Ramos (cell line): Measurements from ENCODE around the gene LDLRAD4.
"Not testable (repeated sequence)": the region's sequence is repeated elsewhere in the genome, so short reads cannot be mapped to it uniquely, and the experiment has no call there.

Source experiments
- in situ Hi-C: fragments of 300-500 bp; cut with MboI; formaldehyde crosslinking; loops from one replicate; pipeline ENCODE4 v1.14.3; 2022; ENCODE audit warnings: low sequenced_read_pairs; ENCODE audit not compliant: unreplicated experiment

The LDLRAD4 gene

DNA sequence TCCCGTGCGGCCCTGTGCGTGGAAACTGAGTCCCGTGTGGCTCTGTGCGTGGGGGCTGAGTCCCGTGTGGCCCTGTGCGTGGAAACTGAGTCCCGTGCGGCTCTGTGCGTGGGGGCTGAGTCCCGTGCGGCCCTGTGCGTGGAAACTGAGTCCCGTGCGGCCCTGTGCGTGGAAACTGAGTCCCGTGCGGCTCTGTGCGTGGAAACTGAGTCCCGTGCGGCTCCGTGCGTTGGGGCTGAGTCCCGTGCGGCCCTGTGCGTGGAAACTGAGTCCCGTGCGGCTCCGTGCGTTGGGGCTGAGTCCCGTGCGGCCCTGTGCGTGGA lies 43.8 kb downstream of the LDLRAD4 start:
- in situ Hi-C loops = not testable (repeated sequence)

GRCh38 chr18:13262839-13263691 lies 44.5 kb downstream of the LDLRAD4 start:
- in situ Hi-C loops = no loop called here

DNA sequence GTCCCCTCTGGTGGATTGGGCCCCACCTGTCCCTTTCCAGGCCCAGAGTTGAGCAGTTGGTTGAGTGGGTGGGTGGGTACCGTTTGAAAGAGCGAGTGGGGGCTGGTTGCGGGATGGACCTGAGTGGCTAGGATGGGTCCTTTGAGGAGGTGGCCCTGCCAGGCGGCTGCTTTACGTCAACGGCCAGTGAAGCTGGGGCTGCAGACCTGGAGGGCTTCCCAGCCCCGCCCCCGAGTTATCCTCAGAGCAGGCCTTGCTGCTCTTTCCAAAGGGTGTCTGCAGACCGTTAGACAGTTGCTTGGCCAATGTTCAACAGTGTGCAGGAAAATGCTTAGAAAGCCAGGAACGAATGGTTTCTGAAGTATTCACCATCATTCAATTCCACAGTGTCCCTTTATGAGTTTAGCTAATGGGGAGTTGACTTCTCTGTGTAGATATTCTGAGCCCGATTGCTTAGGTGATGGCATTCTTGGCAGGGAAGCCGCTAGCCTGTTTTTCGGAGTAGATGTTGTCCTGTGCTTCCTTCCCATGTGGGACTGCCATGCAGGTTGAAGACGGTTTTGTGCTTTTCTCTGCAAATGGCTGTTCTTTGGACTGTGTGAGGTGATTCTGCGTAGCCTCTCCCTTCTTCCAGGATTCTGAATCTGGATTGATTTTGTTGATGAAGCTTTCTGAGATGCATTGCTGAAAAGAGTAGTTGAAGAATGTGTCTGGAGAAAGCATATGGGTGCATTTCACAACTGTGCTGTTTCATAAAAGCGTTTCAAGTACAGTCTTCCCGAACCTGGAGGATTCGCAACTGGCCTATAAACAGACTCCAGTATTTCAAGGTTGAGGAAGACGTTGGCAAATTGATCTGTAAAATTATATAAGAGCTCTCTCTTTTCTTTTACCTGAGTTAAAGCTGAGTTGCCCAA lies 45.8 kb downstream of the LDLRAD4 start:
- in situ Hi-C loops = no loop called here

GRCh38 chr18:13265008-13265910 lies 46.7 kb downstream of the LDLRAD4 start:
- in situ Hi-C loops = no loop called here

GRCh38 chr18:13265911-13266217 lies 47.3 kb downstream of the LDLRAD4 start:
- in situ Hi-C loops = no loop called here

DNA sequence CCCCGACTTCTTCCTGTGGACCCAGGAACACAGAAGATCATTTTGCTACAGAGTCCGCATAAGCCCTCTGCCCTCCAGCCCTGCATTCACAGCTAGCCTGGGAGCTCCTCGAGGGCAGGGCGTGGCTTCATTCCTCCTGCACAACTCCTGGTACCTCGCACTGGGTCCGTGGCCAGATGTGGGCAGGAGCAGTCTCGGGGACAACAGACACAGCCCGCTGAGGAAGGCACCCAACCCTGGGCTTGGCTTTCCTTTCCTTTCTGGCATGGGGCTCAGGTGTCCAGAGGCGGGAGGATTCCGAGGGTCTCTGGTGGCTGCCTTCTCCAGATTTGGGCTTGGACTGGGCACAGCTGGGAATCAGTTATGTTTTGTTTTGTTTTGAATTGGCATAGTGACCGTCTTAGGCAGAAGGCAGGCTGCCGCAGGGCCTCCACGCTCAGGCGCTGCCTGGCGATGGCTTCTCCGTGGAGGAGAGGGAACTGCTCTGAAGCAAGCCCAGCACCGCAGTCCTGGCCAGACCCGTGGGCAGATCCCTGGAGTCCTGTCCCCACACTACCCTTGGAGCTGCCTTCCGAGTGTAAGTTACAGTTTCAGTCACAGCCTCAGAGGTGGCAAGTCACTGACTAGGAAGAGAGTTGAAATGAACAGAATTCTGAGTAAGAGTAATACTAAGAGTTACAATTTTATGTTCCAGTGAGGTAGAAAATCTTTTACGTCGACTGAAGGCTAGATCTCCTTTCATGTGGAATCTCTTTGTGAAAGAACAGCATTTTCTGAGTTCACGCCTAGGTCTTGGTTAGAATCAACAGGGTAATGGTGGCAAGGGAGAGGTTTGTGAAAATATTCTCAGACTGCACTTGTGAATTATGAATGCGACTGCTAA lies 47.9 kb downstream of the LDLRAD4 start:
- in situ Hi-C loops = no loop called here

DNA sequence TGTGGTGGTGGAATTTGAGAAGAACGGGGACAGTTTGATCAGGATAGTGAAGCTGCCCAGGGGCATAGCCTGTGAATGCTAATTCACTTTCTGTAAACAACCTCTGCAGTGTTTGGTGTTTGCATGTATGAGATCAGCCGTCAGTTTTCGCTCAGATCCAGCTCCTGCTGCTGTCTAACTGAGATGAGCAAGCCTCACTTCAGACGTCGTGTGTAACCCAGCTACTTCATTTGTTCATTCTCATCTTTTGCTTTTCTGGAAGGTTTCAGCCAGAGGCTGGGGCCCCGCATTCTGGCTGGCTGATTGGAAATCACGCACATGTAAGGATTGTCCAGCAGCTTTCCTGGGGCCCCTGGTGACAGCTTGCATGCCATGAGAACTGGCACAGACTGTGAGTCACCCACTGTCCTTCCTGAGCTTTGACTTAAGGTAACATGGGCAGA lies 48.9 kb downstream of the LDLRAD4 start:
- in situ Hi-C loops = no loop called here

- in situ Hi-C loops = no loop called here
Observed at GRCh38 chr18:13268158-13269012, 49.8 kb downstream of the LDLRAD4 start.

- in situ Hi-C loops = no loop called here
Observed at GRCh38 chr18:13269013-13269280, 50.4 kb downstream of the LDLRAD4 start.

GRCh38 chr18:13269521-13270011 lies 51.0 kb downstream of the LDLRAD4 start:
- in situ Hi-C loops = no loop called here

DNA sequence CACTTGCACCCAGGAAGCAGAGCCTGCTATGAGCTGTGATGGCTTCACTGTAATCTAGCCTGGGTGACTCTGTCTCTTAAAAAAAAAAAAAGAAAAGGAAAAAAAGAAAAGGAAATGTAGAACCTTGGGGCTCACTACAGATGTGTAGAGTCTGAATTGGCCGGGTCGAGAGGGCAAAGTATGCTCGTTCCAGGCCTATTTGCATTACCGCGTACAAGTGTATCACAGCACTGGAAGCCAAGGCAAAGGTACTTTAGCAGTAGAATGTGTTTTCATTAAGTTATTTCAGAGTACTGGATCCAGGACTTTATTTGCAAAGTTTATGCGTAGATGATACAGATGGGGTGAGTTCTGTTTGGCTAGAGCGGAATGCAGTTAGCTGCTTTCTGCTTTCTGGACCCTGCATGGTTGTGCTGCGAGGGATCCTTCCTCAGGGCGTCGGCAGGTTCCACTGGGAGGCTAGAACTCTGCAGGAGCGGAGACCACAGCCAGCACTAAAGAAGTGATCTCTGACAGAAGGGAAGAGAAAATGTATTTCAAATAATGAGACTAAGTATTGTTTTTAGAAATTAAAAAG lies 51.8 kb downstream of the LDLRAD4 start:
- in situ Hi-C loops = no loop called here

DNA sequence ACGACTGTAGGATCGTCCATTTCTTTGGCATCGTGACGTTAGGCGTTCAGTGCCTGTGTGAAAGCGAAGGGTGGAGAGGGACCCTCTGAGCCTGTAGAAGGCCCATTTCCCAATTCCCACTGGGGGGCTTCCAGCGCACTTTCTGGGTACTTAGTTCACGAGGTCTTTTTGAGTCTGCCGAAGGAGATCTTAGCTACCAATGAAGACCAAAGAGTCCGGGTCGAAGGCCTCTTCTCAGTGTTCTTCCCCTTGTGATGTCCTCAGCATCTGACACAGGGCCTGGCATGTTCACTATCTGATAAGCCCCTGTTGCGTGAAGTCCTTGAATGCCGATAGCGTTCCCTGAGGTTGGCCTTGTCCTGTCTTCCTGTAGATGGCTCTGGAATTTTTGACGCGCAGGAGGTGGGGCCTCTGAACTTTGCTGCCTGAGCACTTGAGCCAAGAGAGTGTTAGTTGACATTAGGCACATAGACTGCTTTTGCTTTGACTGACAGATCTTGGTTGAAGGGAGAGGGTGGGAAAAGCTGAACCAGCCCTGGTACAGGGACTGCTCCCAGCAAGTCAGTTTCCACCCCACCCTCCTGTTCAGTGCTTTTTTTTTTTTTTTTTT lies 52.8 kb downstream of the LDLRAD4 start:
- in situ Hi-C loops = no loop called here

- in situ Hi-C loops = no loop called here
Observed at GRCh38 chr18:13272416-13272815, 53.9 kb downstream of the LDLRAD4 start.

DNA sequence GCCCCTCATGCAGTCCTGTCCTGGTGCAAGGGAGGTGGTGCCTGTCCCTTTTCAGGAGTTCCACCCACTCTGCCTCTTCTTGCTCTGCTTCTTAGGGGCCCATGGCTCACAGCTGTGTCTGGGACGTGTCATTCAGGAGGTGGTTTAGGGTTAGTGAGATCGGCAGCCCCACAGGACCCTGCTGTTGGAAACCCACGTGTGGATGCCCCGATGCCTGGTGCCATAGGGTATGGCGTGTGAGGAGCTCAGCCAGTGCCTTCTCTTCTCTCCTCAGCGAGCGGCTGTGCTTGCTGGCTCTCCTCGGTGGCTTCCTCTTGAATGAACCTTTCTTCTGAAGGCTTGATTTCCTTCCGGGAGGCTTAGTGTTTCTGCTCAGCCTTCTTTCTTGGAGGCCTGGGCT lies 55.2 kb downstream of the LDLRAD4 start:
- in situ Hi-C loops = no loop called here

DNA sequence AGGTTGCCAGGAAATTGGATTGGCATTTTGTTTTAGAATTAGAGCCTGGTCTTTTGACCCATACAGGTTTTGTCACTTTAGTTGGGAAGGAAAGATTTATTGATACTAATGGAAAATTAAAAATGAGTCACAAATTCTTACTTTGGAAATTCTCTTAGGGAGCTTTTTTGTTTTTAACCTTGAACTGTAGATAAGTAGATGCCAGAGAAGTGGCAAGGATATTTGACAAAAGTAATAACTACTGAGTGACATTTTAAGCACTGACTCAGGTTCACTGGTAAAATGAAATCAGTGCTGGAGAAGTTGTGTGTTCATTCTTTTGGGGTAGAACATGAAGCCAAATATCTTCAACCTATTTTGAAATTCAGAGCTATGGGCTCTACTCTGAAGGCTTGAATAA lies 56.5 kb downstream of the LDLRAD4 start:
- in situ Hi-C loops = no loop called here

DNA sequence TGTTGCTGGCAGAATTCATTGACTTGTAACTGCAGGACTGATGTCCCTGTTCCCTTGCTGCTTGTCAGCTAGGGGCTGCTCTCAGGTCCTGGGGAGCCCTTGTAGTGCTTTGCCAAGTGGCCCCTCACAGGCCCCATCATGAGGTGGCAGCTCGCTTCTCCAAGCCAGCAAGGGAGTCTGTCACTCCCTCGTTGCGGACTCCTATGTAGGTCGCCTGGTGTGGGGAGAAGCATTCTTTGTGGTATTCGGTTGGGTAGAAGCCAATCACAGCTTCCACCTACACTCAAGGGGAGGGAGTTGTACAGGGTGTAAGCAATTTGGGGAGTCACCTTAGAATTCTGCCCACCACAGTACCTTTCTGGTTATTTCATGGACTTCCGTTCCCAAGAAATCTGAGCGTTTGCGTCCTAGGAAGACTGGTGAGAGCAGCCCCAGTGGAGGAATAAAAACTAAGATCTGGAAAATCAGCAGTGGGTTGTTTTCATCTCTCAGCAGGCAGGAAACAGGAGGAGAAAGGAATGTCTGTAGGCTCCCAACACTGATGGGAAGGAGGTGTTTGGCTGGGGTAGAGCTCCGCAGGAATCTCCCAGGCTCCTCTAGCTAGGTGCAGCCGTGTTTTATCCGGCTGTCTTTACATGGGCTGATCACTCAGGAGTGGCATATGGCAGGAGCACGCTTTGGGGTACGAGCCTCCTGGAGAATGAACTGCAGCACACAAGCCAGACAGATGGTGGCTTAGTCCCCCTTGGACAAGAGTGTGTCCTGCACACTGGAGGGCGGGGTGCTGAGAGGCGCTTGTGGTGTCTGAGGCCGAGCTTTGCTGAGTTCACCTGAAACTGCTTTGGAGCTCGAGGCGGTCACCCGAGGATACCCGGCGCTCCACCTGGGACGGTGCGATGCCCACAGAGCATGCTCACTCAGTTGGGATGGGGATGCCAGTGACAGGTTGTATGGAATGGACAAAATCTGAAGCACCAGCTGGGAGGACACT lies 58.3 kb downstream of the LDLRAD4 start:
- in situ Hi-C loops = no loop called here
